Body of pancreas (tissue), 4 donors: ENCODE results near the gene IFITM10. TPM values are rescaled to one million over a fixed set of nuclear protein-coding genes. Genes with fewer than 3 reads are reported as not detected.

Experiments used
- ATAC-seq: fragments of 150-250 bp; one replicate; pipeline ENCODE4 v1.9.1; 2016
- DNase-seq, 4 donors: peaks; one replicate each; pipeline ENCODE4 v3.0.0-alpha.2; 2019
- H3K27ac ChIP-seq, 4 donors: fragments of 200-600 bp; sonication (generic); 1 replicate in 3 of 4; 2 replicates in 1 of 4; pipeline versions ENCODE4 v1.5.1 to v1.6.1; 2016 to 2019; ENCODE audit warnings: mild to moderate bottlenecking in 1 of 4, mixed read lengths in 1 of 4, moderate library complexity in 1 of 4
- H3K27me3 ChIP-seq, 2 donors: fragments of 200-600 bp; sonication (generic); one replicate each; pipeline ENCODE4 v1.6.0; 2016; ENCODE audit warnings: mild to moderate bottlenecking in 1 of 2
- H3K36me3 ChIP-seq, 2 donors: fragments of 200-600 bp; sonication (generic); replicated peaks in 1 of 2; 2 replicates each; pipeline ENCODE4 v1.5.1; 2016; ENCODE audit warnings: low read depth in 2 of 2; ENCODE audit not compliant: insufficient read depth in 1 of 2
- H3K4me1 ChIP-seq: fragments of 200-600 bp; sonication (generic); one replicate; pipeline ENCODE4 v1.6.0; 2016
- H3K4me3 ChIP-seq, 2 donors: fragments of 200-600 bp; sonication (generic); 1 replicate in 1 of 2; 2 replicates in 1 of 2; pipeline ENCODE4 v1.5.1; 2016 to 2019
- H3K9me3 ChIP-seq, 3 donors: fragments of 200-600 bp; sonication (generic); 1 replicate in 2 of 3; 2 replicates in 1 of 3; pipeline ENCODE4 v1.5.1; 2016
- CTCF ChIP-seq, 7 experiments: fragments of 450-650 bp in 4 of 7; fragments of 200-600 bp in 3 of 7; sonication (generic) in 3 of 7; IDR thresholded peaks; one replicate each; pipeline ENCODE4 v1.5.1; 2016 to 2019; ENCODE audit warnings: antibody characterized with exemption in 7 of 7
- POLR2A ChIP-seq, 3 donors: fragments of 450-650 bp; IDR thresholded peaks; one replicate each; pipeline ENCODE4 v1.6.1; 2016; ENCODE audit warnings: antibody characterized with exemption in 3 of 3, mild to moderate bottlenecking in 2 of 3
- WGBS, 2 donors: methylation state at CpG; one replicate each; pipeline ENCODE4 v1.1.5; 2017; 5-methylcytosine and 5-hydroxymethylcytosine counted together
- intact Hi-C: fragments of 100-400 bp; cut with DNase I; formaldehyde crosslinking; loops from one replicate; pipeline ENCODE4 v1.15.1; 2023
- total RNA-seq, 2 donors: library from RNA; depleted of rRNA; stranded (reverse); fragments of >200 nt; gene quantifications; one replicate each; pipeline ENCODE4 v1.1.0, GENCODE V29; 2016

IFITM10 gene
- total RNA-seq, 2 donors from 2014 or later = 0.26 TPM; not detected in 1

DNA sequence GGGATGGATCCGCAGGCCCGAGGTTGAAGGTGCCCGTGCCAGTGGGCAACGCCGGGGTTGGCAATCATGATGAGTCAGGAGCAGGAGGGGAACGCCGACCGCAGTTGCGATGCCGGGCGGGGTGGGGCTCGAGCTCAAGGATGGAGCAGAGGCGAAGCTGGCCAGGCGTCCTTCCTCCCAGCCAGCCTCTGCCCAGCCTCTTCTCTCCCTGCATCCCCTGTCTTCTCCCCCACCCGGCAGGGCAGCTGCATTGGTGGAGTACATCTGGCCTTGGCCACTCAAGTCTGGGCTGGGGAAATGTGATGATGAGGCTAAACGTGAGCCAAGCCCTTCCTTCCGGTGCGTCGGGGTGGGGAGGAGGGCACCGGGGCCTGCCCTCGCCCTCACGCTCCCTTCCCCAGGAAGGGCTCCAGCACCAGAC lies 3.9 kb downstream of the IFITM10 start:
- Histone ChIP-seq H3K4me1 (peaks cover 40% of the 10 kb centered on the region), H3K27me3 (no peaks in the 10 kb centered on the region), H3K4me3 (no peak overlapping the region), H3K27ac (no peak overlapping the region), H3K36me3 (no peaks in the 10 kb centered on the region), H3K9me3 (no peaks in the 10 kb centered on the region)
- intact Hi-C loops = no loop called here
- DNase-seq (peak in 1 of 4 donors; percentile 11), ATAC-seq (no peak)
- TF ChIP-seq POLR2A (IDR thresholded peaks at IDR 0.05) (no peak), CTCF (IDR thresholded peaks at IDR 0.05) (no peak)
- WGBS, 2 donors = 80 to 88% methylated on average over 10 to 22 of the region's 22 CpGs

- 81 to 82% methylated on average over 14 of the region's 14 CpGs for WGBS, 2 donors
- H3K27ac ChIP-seq = no peak overlapping the region
Observed at GRCh38 chr11:1745701-1746320, 4.6 kb downstream of the IFITM10 start.

DNA sequence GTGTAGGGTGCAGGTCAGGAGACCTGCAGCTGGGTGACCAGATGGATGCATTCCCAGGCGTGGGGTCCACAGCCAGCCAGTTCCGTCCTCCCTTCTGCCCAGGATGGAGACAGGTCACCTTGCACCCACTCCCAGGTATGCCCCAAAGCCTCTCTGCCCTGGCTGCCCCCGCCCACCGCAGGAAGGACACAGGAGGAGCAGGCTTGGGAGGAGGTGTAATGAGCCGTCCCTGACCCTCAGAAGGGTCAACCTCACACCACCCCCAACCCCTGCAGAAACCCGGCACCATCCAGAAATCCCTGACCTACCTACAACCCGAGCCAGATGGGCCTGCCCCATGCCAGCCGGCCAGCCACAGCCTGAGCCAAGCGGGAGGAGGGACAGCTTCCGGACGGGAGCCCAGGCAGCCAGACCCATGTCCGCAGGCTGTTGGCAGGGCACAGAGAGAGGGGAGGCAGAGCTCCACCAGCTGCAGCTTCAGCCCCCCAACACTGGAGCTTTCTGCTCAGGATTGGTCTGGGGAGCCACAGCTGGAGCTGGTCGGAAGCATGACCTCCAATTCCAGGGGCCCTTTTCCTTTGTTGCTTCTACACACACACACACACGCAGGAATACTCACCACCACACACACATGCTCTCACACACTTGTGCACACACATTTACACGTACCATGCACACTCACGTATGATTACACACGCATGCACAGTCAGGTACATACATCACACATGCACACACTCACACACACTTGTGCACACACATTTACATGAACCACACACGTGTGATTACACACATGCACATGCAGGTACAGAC lies 5.3 kb downstream of the IFITM10 start:
- Histone ChIP-seq H3K4me3 (no peak overlapping the region), H3K27me3 (no peaks in the 10 kb centered on the region), H3K9me3 (no peaks in the 10 kb centered on the region), H3K4me1 (peaks cover 30% of the 10 kb centered on the region), H3K36me3 (no peaks in the 10 kb centered on the region), H3K27ac (no peak overlapping the region)
- TF ChIP-seq CTCF (IDR thresholded peaks at IDR 0.05) = no peak
- no peak for TF ChIP-seq POLR2A (IDR thresholded peaks at IDR 0.05)
- ATAC-seq = no peak
- WGBS, 2 donors = 62 to 78% methylated on average over 7 to 18 of the region's 18 CpGs
- DNase-seq = peak in 1 of 4 donors; percentile 50
- intact Hi-C loops = no loop called here

More at GRCh38 chr11:1745701-1746320, 4.6 kb downstream of the IFITM10 start:
- Histone ChIP-seq H3K27me3 (no peaks in the 10 kb centered on the region), H3K36me3 (no peaks in the 10 kb centered on the region), H3K9me3 (no peaks in the 10 kb centered on the region), H3K4me1 (peaks cover 35% of the 10 kb centered on the region), H3K4me3 (no peak overlapping the region)
- intact Hi-C loops = no loop called here
- DNase-seq (peak in 1 of 4 donors; percentile 4), ATAC-seq (no peak)
- TF ChIP-seq CTCF (IDR thresholded peaks at IDR 0.05) (no peak), POLR2A (IDR thresholded peaks at IDR 0.05) (no peak)

- 57 to 63% methylated on average over 19 of the region's 23 CpGs for WGBS, 2 donors
- H3K9me3 ChIP-seq = no peaks in the 10 kb centered on the region
- H3K36me3 ChIP-seq = no peaks in the 10 kb centered on the region
- DNase-seq (peak in 1 of 4 donors; percentile 13), ATAC-seq (no peak)
- H3K27ac ChIP-seq = no peak overlapping the region
- peaks cover 22% of the 10 kb centered on the region for H3K4me1 ChIP-seq
- intact Hi-C loops = no loop called here
- H3K27me3 ChIP-seq = no peaks in the 10 kb centered on the region
- H3K4me3 ChIP-seq = no peak overlapping the region
- TF ChIP-seq POLR2A (IDR thresholded peaks at IDR 0.05) (no peak), CTCF (IDR thresholded peaks at IDR 0.05) (no peak)
Observed at GRCh38 chr11:1744137-1744886, 6.1 kb downstream of the IFITM10 start.
